Left lobe of liver (tissue), 2 donors: ENCODE results near the gene PTPRT. TPM values are rescaled to one million over a fixed set of nuclear protein-coding genes. Genes with fewer than 3 reads are reported as not detected.
A peak's percentile ranks its signal among the peaks of the same experiment; 100 is the strongest.

ENCODE experiments used
- ATAC-seq: fragments of 200-7000 bp; cut with Tn5 transposase; one replicate; pipeline ENCODE4 v1.9.1; 2020; ENCODE audit warnings: mild to moderate bottlenecking, moderate library complexity
- DNase-seq: peaks from one replicate; pipeline ENCODE4 v3.0.0-alpha.2; 2020; ENCODE audit warnings: low spot score
- total RNA-seq: library from RNA; stranded (reverse); gene quantifications from one replicate; pipeline ENCODE4 v1.2.1, GENCODE V29; 2021
- donor health status: DM: no; HTN: no; CAD: no; lungs with moderate emphysema.
- donor health status: DM: no; HTN: yes; CAD: no.

The PTPRT gene
- total RNA-seq, 1 donor from 2014 or later, result 0.88 TPM

DNA sequence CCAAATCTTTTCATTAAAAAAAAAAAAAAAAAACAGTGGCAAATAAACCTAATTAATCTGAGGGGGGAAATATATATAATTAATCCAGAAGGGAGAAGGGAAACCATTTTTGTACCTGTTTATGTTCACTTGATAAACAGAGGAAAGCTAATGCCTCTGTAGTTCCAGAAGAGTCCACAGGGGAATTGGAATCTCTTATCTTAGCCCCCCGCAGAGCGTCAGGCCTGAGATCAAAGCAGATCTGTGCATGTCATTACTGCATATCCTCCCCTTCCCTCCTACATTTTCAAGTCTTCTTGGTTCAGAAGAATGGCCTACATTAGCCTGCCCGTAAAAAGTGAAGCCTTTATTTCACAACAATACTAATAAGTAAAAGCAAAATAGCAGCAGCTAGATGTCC lies 157.2 kb downstream of the PTPRT start:
- ATAC-seq, result no peak
- DNase-seq, result no peak

DNA sequence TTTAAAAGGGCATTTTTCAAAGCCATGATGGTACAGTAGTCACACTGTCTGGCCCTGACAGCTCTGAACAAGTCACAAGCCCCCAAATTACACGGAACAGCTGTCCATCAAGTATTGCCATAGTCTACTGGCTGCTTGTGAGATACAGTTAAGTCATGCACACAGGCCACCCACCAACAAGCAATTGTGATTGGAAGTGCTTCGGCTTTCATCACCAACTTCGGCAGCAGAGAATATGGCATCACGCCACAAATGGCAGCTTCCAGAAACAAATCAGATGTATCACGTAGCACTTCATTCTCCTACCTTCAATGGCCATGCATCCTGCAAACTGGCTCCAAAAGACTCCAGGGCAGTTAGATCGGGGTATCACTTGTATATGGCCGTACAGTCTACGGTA lies 160.5 kb downstream of the PTPRT start:
- no peak for ATAC-seq
- no peak for DNase-seq

DNA sequence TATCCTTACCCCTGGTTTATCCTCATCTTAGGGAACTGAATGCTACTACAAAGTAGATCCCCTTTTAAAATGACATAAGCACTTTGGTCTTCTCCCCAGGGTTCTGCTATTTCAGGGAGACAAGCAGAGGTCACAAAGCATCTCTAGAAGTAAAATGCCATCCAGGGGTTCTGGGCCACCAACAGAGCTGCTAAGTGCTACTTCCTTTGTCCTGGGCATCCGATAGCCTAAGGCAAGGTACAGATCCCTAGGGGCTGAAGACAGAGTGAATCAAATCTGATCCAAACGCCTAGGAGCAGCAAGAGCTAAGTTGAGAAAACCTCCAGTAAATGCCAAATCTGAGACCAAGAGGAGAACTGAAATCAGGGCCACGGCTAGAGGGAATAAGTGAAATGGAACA lies 161.2 kb downstream of the PTPRT start:
- ATAC-seq, result no peak
- no peak for DNase-seq

DNA sequence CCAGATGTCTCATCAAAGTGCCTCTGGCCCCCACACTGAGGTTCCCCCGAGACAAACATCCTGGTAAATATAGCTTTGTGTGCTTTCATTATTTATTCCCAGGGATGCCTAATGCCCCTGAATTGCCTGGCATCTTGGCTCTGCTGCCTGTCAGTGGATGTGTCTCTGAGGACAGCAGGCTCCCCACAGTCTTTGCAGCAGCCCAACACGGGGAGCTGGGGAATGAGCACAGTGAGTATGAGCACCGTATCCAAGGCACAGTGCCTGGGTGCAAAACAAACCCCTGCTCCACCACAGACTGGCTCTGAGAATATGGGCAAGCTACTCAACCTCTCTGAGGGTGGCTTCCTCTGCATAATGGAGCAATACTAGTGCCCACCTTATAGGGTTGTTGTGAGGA lies 165.9 kb downstream of the PTPRT start:
- DNase-seq, result no peak
- no peak for ATAC-seq

DNA sequence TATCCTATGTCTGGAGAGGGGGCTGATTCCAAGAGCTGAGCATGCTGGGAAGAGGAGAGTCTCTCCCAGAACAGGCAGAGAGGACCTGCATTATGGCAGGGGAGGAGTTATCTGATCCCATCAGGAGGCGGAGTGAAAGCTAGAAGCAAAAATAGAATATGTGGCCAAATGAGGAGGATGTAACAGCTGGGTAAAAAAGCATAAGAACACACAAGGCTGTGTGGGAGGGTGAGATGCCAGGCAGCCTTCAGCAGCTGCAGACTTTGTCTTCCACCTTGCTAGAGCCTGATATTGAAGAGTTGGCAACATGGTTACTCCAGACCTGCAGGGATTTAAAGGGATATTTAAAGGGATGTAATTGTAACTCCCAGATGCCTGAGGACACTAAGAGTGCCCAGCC lies 167.1 kb downstream of the PTPRT start:
- no peak for ATAC-seq
- DNase-seq, result no peak

DNA sequence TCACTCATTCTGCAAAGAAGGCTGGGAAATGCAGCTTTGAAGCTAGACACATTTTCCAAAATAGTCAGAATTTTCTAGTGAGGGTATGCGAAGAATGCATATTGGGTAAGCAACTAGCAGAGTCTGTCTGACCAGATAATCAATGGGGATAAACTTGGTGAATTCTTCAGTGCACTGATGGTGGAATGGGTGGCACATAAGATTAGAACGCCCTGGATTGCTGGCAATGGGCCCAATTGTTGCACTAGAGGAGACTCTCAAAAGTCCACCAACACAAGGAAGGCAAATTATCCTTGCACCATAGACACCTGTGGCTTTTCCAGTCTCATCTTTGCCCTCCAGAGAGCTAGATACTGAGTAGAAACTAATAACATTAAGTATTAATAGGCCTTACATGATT lies 167.6 kb downstream of the PTPRT start:
- DNase-seq (no peak), ATAC-seq (no peak)

DNA sequence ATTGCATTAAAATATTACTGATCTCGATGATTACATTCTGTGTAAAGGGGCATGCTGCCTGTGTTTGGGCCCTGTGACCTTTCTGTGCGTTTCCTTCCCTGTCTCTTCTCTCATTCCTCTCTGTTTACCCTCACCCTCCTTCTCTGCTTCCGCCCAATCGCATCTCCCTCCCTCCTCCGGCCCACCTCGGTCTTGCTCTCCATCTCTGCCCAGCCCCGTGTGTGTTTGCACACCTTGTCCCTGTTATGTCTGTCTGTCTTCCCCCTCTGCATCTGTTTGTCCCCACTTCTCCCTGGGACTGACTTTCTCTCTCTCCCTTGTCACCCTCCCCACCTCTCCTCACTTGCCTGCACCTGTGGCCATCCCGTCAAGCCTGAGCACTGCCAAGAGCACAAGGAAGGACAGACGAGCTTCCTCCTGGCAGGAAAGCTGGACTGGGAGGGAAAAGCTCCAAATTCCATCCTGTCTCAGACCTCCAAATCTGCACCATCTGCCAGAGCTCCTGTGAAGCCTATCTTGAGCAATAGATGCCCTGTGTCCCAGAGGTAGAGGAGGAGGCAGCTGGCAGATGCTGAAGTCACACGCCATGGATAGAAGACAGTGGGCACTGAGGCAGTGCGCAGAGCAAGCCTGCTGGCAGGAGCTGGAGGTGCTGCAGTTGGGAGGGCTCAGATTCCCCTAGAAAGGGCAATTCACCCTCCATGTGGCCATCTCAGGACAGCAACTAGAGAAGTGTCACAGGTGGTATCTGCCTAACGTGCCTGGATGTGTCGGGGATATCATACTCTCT lies 172.3 kb downstream of the PTPRT start:
- ATAC-seq (no peak), DNase-seq (no peak)

DNA sequence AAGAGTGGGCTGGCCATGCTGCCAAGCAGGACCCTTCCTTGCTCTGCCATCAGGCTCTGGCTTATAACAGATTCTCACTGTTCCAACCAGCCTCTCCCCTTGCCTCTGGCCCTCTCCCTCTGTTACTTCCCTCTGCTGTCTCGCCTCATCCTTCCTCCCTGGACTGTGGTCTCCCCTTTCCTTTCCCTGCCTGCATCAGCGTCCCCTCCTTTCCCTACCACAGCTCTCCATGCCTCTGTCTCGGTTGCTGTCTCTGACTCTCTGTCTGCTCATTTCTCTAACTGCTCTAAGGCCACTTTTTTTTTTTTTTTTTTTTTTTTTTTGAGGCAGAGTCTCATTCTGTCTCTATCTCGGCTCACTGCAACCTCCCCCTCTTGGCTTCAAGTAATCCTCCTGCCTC lies 173.4 kb downstream of the PTPRT start:
- no peak for ATAC-seq
- DNase-seq, result no peak

DNA sequence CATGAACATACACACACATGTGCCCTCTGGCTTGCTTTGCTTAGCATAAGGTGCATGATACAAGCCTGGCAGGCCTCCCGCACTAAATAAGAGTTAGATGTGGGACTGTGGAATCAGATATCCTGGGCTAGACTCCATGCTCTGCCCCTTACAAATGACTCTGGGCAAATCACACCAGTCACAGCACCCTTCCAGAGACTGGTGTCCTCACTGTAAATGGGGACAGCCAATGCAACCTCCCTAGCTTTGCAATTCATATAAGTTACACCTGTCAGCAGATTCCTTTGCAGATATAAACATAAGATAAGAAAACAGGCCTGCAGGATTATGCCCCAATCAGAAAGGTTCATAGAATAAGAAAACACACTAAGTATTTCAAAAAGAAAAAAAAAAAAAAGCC lies 174.1 kb downstream of the PTPRT start:
- no peak for ATAC-seq
- no peak for DNase-seq

DNA sequence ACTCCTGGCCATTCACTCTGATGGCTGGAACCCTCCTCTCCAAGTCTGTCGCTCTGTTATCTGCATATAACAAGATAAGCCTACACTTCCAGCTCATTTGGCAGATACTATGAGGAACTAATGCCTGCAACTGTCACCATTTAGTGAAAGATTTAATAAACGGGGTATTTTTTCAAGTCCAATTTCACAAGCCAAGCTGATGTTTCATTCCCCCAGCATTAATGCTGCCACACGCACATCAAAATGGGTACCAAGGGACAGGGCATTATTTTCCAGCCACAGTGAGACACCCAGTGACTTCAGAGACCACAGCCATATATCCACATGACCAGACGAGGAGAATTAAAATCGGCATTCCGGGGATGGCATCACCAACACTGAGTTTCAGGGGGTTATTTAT lies 175.5 kb downstream of the PTPRT start:
- DNase-seq (no peak), ATAC-seq (no peak)

DNA sequence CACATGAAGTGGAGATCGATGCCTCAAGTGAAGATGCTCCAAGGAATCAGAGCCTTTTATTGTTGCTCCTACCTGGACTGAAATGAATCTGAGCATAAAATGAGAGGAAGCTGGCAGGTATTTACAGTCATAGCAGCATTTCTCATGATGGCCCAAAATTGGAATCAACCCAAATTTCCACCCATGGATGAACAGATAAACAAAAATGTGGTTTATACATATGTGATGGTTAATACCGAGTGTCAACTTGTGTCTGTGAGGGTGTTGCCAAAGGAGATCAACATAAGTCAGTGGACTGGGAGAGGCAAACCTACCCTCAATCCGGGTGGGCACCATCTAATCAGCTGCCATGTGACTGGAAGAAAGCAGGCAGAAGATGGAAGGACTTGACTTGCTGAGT lies 178.2 kb downstream of the PTPRT start:
- ATAC-seq (no peak), DNase-seq (no peak)

DNA sequence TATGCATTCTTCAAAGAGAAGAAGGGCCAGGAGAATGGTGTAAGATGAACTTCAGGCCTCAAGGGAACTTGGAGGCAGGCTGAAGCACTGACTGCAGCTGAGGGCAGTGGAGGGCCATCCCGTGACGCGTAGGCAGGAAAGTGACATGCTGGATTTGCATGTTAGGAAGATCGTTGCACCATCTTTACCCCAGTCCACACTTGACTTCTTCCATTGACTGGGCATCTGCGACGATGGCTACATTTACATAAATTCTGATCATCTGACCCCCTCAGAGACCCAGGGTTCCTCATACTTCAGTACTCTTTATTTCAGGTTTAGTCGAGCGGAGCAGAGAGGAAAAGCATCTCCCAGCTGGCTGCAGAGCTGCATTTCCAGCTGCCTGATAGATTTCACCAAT lies 180.2 kb downstream of the PTPRT start:
- ATAC-seq (no peak), DNase-seq (no peak)

DNA sequence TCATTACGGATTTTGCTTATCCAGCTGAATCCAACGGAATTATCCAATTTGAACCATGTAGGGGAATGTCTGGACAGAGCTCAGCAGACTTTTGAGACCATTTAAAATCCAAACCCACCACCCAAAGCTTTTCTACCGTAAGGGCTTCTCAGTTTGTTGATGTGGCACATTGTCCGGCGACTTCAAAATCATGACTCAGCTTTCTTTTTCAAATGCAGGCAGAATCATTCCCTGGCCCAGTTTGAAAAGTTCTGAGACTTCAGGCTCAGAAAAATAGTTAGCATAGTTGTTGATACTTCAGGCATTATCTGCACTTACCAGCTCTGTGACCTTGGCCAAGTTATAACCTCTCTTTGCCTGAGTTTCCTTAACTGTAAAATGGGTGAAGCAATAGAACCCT lies 182.2 kb downstream of the PTPRT start:
- DNase-seq, result no peak
- ATAC-seq, result peak; percentile 12

DNA sequence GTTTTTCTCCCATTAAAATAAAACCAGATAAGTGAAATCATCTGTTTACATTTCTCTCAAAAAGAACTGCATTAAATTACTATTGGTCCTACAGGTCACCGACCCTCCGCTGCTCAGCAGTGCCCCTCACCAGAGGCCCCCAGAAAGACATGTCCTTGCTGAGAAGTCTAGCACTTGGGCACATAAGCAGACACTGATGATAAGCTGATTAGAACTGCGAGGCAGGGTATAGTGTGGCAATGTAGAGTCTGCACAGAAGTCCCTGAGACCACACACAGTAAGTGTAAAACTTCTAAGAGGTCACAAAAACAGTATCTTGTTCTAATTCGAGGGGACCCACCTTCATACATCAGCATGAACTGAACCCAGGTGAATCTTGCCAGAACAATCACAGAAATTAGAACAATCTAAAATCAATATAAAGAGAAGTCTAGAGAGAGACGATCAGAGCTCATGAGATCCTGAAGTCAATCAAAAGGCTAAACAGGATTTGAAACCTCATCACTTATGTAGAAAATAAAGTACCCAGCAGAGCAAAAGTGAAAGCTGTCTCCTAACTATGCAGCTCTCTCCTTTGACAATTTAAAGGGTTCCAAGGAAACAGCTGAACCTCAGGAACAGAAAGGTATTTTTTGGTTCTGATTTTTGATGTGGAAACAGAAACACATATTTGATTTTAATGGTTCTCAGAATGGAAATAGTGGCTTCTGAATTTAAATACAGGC lies 182.9 kb downstream of the PTPRT start:
- ATAC-seq (no peak), DNase-seq (no peak)

DNA sequence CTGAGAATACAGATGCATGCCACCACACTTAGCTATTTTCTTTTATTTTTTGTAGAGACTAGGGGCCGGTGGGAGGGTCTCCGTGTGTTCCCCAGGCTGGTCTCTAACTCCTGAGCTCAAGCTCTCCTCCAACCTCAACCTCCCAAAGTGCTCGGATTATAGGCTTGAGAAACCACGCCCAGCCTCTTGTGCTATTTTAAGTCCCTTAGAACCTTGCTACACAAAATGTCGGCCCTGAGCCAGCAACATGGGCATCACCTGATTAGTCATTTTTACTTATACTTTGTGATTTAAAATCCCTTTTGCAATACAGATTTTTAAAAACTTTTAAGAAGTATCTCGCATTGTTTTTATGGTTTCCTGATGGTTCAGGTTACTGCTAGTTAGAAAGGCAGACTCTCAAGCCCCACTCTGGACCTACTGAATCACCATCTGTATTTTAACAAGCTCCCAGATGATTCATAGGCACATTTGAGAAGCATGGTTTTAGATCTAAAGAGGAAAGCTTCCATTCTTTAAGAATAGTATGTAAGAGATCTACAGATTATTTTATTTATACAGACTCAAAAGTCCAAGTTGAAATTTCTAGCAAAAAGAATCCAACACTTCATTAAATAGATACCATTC lies 186.3 kb downstream of the PTPRT start:
- DNase-seq, result no peak
- ATAC-seq, result no peak

DNA sequence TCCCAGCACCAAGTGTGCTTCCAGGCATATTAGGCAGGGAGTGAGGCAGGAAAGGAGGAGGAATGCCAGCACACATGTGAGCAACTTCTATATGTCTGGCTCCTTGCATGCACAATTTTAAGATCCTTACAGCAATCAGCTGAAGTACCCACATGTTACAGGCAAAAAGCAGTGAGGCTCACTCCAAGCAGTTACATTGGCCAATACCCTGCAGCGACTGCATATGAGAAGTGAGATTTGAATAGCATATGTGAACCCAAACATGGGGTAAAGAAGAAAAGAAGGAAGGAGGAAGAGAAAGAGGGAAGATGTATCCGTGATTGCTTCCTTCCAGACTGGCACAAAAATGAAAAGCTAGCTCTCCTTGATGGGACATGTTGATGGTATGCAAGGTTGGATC lies 193.6 kb downstream of the PTPRT start:
- no peak for DNase-seq
- ATAC-seq, result no peak

DNA sequence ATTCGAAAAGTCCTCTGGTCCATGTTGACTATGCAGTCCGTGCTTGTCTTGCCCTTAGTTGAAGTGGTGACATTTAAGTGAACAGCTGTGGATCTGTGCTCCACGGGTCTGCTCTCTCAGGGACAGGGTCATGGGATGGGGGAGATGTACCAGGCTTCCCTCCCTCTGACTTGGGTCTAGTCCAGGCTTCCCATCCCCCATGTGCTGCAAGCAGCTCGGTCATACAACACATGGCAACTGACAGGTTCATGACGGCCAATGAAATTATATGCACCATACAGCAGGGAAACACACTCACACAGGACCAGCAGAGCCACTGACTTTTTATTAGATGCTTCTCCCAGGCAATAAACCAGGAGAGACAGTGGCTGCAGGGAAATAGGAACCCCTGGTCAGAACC lies 201.4 kb downstream of the PTPRT start:
- ATAC-seq, result no peak
- DNase-seq, result no peak

DNA sequence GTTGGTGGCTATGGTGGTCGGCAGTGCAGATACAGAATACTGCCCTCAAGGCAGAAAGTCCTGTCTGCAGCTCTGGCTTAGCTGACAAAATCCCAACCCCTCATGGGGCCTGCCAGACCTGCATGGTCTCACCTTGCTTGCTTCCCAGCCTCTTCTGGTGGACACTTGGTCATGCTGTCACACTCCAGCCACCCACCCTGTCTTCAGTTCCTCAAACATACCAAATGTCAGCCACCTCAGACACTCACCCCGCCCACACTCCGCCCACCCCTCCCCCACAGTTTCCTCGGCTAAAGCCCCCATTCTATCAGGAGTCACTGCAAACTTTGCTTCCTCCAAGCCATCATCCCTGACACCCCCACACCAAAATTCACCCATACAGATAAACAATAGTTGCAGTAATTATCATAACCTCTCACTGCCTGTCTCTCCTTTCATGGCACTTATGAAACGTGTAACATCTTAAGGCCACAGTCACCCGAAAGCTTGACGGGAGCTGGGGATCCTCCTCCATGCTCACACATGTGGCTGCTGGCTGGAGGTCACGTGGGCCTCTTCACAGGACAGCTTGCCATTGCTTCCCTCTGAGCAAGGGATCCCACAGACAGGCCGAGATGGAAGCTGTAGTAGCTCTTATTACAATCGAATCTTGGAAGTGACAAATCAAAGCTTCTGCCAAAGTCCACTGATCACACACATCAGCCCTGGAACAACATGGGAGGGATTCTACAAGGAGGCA lies 202.2 kb downstream of the PTPRT start:
- DNase-seq, result no peak
- ATAC-seq, result no peak

DNA sequence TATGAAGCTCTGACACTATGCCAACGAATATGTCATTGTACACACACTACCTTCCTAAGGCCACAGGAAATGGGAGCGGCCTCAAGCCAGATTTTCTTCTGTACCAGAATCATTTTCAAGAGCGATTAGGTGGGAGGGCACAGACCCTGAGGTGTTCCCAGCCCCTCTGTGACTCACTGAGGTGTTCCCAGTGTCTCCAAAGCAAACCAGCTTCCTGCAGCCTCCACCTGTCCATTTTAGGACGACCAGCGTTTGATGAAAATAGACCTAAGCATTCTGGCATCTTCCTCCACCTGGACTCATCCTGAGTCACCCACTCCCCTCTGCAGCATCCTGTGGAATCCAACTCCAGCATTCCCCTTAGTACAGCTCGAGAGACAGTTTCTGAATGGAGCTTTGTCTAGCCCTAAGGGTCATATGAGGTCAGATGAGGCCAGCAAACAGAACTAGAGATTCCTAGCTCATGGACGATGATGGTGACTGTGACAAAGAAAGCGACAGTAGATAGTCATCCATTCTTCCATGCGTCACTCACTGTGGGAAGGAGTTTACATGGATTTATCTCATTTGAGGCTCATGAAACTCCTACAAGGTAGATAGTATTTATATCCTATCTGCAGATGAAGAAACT lies 203.4 kb downstream of the PTPRT start:
- DNase-seq, result no peak
- no peak for ATAC-seq

DNA sequence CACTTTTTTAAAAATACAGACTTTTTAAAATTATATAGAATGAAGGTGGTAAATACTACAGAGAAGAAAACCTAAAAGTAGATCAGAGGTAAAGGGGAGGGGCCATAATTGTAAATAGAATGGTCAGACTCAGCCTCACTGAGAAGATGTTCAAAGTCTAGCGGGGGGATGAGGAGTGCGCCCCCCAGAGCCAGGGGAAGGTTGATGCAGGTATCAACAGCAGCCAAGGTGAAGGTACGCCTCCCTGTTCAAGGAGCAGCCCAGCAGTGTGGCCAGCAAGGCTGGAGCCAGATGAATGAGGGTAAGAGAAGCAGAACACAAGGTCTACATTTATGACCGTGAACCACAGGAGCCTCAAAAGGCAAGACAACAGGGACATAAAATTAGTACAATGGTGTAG lies 204.1 kb downstream of the PTPRT start:
- no peak for ATAC-seq

DNA sequence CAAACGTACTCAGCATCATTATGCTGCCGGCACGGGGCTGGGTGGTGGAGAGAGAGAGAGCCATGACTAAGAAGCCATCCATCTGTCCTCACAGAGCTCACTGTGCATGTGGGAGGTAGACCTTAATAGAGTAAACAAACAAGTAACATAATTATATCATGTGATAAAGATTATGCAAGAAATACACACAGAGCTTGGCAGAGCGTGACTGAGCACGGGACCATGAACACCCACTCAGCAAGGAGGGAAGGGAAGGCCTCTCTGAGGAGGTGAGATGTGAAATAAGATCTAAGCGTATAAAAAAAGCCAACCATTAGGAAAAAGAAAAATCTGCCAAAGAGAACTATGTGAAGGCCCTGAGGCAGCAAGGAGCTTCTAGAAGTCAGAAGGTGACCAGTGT lies 207.5 kb downstream of the PTPRT start:
- ATAC-seq, result no peak
- DNase-seq, result no peak

More for the DNA sequence above, 204.1 kb downstream of the PTPRT start:
- no peak for DNase-seq
